Astrocyte of the cerebellum (primary cell): ENCODE measurements around the gene CENPT.
"Not testable (repeated sequence)": the region's sequence is repeated elsewhere in the genome, so short reads cannot be mapped to it uniquely, and the experiment has no call there.

Experiments used
- DNase-seq: peaks from one replicate; pipeline ENCODE4 v3.0.0-alpha.2; 2011; ENCODE audit warnings: low read depth
- H3K4me3 ChIP-seq: 2 replicates; pipeline ENCODE4 v1.5.1; 2011; ENCODE audit warnings: mild to moderate bottlenecking, low read depth, low read length, moderate library complexity
- in situ Hi-C: cut with HindIII; loops from 2 replicates; pipeline ENCODE4 v1.10.0; 2017; ENCODE audit warnings: low sequenced_read_pairs
- TF ChIP-seq, protein P1 (sequence below): IDR thresholded peaks from 2 replicates; pipeline ENCODE4 v1.5.1; 2012; ENCODE audit warnings: low read length, low read depth, moderate library complexity, mild to moderate bottlenecking; ENCODE audit errors: missing control alignments

Gene CENPT

DNA sequence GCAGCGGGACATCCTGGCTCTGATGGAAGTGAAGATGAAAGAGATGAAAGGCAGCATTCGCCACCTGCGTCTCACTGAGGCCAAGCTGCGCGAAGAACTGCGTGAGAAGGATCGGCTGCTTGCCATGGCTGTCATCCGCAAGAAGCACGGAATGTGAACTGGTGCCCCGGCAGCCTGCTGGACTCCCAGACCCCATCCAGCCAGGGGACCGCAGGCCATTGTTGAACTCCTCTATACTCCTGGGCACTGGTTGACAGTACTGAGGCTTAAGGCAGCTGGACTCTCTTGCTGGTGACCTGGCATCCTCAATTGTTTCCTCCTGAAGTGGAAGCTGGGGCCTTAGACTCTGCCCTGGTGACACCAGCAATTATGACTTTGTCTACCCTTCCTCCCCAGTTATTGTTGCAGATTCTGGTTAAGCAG, 4.1 kb downstream of the CENPT start:
- TF ChIP-seq, protein P1, sequence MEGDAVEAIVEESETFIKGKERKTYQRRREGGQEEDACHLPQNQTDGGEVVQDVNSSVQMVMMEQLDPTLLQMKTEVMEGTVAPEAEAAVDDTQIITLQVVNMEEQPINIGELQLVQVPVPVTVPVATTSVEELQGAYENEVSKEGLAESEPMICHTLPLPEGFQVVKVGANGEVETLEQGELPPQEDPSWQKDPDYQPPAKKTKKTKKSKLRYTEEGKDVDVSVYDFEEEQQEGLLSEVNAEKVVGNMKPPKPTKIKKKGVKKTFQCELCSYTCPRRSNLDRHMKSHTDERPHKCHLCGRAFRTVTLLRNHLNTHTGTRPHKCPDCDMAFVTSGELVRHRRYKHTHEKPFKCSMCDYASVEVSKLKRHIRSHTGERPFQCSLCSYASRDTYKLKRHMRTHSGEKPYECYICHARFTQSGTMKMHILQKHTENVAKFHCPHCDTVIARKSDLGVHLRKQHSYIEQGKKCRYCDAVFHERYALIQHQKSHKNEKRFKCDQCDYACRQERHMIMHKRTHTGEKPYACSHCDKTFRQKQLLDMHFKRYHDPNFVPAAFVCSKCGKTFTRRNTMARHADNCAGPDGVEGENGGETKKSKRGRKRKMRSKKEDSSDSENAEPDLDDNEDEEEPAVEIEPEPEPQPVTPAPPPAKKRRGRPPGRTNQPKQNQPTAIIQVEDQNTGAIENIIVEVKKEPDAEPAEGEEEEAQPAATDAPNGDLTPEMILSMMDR: no peak
- DNase-seq: no peak
- in situ Hi-C loops: no loop called here
- peak overlapping the region; percentile 85 for H3K4me3 ChIP-seq

DNA sequence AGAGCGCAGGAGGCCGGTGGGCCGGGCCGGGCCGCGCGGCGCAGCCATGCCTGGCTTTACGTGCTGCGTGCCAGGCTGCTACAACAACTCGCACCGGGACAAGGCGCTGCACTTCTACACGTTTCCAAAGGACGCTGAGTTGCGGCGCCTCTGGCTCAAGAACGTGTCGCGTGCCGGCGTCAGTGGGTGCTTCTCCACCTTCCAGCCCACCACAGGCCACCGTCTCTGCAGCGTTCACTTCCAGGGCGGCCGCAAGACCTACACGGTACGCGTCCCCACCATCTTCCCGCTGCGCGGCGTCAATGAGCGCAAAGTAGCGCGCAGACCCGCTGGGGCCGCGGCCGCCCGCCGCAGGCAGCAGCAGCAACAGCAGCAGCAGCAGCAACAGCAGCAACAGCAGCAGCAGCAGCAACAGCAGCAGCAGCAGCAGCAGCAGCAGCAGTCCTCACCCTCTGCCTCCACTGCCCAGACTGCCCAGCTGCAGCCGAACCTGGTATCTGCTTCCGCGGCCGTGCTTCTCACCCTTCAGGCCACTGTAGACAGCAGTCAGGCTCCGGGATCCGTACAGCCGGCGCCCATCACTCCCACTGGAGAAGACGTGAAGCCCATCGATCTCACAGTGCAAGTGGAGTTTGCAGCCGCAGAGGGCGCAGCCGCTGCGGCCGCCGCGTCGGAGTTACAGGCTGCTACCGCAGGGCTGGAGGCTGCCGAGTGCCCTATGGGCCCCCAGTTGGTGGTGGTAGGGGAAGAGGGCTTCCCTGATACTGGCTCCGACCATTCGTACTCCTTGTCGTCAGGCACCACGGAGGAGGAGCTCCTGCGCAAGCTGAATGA, 4.8 kb downstream of the CENPT start:
- DNase-seq: no peak
- H3K4me3 ChIP-seq: peak overlapping the region; percentile 85
- in situ Hi-C loops: no loop called here
- TF ChIP-seq, protein P1: peak; percentile 46

DNA sequence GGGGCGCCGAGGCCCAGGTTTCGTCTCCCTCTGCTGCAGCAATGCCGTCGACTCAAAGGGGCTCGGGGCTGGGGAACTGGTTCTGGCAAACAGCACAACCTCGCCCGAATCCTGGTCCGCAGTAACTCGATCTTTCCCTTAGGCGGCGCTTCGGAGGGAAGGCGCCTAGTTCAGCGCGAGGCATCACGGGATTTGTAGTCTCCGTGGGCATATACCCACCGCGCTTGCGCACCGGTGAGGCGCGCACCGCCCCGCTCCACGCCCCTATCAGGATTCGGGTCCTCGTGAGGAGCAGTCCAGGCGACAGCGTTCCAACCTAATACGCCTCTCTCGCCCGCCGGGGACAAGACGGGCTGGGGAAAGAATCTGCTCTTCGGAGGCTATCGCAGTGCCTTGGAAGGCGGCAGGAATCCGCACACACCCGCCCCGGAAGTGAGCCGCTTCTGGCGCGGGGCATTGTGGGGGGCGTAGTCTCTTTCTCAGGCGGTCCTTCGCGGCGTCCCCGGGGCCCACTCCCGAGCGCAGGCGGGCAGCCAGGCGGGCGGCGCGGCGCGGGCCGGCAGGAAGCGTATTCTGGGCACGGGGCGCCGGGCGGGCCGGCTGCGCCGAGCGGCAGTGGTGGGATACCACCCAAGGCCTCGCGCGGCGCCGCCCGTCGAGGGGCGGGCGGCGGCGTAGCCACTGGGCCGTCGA, 5.5 kb downstream of the CENPT start, which contains the start of gene THAP11:
Gene THAP11, plus strand, starts transcription at position 505 of the 693 bp plus-strand sequence. CDS start 235 bp downstream, outside the sequence.
- TF ChIP-seq, protein P1: peak; percentile 84
- peak; percentile 91 for DNase-seq
- in situ Hi-C loops: no loop called here
- peak within 1 kb of the TSS; percentile 85 for H3K4me3 ChIP-seq

DNA sequence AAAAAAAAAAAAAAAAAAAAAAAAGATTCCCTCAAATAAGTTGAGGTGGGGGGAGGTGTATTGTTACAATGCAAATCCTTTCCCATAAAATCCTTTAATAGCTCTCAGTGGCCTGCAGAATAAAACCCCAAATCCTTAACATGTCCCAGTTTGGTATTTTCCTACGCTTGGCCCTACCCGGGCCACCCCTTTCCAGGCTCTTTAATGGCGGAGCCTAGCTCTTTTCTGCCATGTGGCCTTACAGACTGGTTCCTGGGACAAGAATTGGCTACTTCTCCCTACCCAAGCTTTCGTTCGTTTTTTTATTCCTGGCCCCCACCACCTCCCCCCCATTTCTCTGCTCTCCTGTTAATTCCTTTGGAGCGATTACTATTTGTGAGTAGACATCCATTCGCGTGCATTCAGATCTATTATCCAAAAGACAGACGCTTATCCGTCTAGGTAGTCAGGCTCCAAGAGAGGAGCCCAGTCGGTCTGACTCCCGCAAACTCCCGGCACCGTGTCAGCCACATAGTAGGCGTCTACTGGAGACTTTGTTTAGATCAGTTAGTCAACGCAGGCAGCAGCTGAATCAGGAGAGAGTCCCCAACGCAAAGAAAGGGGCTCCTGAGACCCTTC, 6.2 kb downstream of the CENPT start:
- H3K4me3 ChIP-seq: peak overlapping the region; percentile 85
- in situ Hi-C loops: no loop called here
- TF ChIP-seq, protein P1: no peak
- no peak for DNase-seq

DNA sequence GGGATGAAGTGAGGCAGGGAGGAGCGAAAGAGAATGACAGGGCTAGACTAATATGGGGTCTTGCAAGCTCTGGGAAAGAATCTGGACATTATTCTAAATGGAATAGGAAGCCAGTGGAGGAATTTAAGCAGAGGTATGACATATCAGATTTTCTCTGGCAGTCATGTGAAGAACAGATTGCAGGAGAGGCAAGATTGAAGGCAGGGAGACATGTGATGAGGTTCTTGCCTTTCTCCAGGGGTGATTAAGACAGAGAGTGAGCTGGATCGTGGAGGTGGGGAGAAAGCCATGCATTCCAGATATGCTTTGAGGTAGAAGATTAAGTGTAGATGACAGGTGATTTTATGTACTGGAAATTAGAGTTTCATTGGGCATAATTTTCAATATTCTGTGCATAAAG, 9.7 kb downstream of the CENPT start:
- TF ChIP-seq, protein P1: no peak
- no peak for DNase-seq
- in situ Hi-C loops: no loop called here
- H3K4me3 ChIP-seq: no peak overlapping the region

DNA sequence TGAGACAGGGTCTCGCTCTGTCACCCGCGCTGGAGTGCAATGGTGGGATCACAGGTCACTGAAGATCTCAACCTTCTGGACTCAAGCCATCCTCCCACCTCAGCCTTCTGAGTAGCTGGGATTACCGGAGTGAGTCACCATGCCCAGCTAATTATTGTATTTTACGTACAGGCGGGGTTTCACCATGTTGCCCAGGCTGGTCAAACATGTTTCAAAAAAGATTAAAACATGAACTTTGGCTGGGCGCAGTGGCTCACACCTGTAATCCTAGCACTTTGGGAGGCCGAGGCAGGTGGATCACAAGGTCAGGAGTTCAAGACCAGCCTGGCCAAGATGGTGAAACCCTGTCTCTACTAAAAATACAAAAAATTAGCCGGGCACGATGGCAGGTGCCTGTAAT, 10.3 kb downstream of the CENPT start:
- DNase-seq, H3K4me3 ChIP-seq, in situ Hi-C loops: not testable (repeated sequence)
